Type B pancreatic cell (in vitro differentiated cells): ENCODE data around the gene CS. TPM values are rescaled to one million over a fixed set of nuclear protein-coding genes. Genes with fewer than 3 reads are reported as not detected.
"Not testable (repeated sequence)": the region's sequence is repeated elsewhere in the genome, so short reads cannot be mapped to it uniquely, and the experiment has no call there.

Experiments
- DNase-seq: peaks from one replicate; pipeline ENCODE4 v3.0.0; 2021; ENCODE audit warnings: mixed read lengths; ENCODE audit not compliant: unreplicated experiment; ENCODE audit errors: extremely low spot score
- H3K27ac Mint-ChIP-seq: 2 replicates; pipeline ENCODE4 v1.8.0; 2021; ENCODE audit warnings: mild to moderate bottlenecking, mixed read lengths
- H3K27me3 Mint-ChIP-seq: 2 replicates; pipeline ENCODE4 v1.8.0; 2021; ENCODE audit warnings: mixed read lengths
- H3K36me3 Mint-ChIP-seq: 2 replicates; pipeline ENCODE4 v1.8.0; 2021; ENCODE audit warnings: mixed read lengths
- H3K4me1 Mint-ChIP-seq: one replicate; pipeline ENCODE4 v1.8.0; 2021; ENCODE audit warnings: mixed read lengths; ENCODE audit not compliant: unreplicated experiment
- H3K4me3 Mint-ChIP-seq: 2 replicates; pipeline ENCODE4 v1.8.0; 2021; ENCODE audit warnings: mild to moderate bottlenecking, mixed read lengths
- H3K9me3 Mint-ChIP-seq: 2 replicates; pipeline ENCODE4 v1.8.0; 2021; ENCODE audit warnings: mixed read lengths
- total RNA-seq: library from RNA; stranded (reverse); gene quantifications from 2 replicates; pipeline ENCODE4 v1.2.1, GENCODE V29; 2021; ENCODE audit warnings: low replicate concordance
- TF ChIP-seq, protein P1 (sequence below): fragments of 200-600 bp; sonication (generic); conservative IDR thresholded peaks from 2 replicates; pipeline ENCODE4 v1.5.0; 2021; ENCODE audit warnings: antibody characterized with exemption, mild to moderate bottlenecking

Gene CS
- total RNA-seq, 1 donor from 2014 or later: 278 TPM

- DNase-seq: no peak
- no peak overlapping the region for H3K4me3 Mint-ChIP-seq
- H3K27ac Mint-ChIP-seq: no peak overlapping the region
- H3K27me3 Mint-ChIP-seq: no peaks in the 10 kb centered on the region
- H3K4me1 Mint-ChIP-seq: no peaks in the 10 kb centered on the region
- TF ChIP-seq, protein P1, sequence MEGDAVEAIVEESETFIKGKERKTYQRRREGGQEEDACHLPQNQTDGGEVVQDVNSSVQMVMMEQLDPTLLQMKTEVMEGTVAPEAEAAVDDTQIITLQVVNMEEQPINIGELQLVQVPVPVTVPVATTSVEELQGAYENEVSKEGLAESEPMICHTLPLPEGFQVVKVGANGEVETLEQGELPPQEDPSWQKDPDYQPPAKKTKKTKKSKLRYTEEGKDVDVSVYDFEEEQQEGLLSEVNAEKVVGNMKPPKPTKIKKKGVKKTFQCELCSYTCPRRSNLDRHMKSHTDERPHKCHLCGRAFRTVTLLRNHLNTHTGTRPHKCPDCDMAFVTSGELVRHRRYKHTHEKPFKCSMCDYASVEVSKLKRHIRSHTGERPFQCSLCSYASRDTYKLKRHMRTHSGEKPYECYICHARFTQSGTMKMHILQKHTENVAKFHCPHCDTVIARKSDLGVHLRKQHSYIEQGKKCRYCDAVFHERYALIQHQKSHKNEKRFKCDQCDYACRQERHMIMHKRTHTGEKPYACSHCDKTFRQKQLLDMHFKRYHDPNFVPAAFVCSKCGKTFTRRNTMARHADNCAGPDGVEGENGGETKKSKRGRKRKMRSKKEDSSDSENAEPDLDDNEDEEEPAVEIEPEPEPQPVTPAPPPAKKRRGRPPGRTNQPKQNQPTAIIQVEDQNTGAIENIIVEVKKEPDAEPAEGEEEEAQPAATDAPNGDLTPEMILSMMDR: no peak
- H3K36me3 Mint-ChIP-seq: peaks cover 26% of the 10 kb centered on the region
- H3K9me3 Mint-ChIP-seq: no peaks in the 10 kb centered on the region
Observed at GRCh38 chr12:56282030-56282429, 18.1 kb downstream of the CS start.

DNA sequence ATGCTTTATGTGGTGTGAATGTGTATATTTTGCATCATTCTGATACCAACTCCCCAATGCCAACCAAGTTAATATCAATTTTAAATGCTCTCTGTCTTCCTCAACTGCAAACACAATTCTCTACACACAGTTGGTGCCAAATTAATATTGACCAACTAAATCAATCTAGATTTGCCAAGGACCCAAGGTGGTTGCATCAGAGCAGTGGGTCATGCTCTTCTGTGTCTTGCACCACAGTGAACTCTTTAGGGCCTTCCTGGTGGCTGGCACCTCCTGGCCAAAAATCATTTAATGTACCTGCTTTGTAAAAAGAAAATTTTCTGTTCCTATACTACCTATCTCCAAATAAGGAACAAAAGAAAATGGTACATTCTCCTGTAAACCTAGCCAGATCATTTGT lies 19.3 kb downstream of the CS start:
- H3K9me3 Mint-ChIP-seq: no peaks in the 10 kb centered on the region
- peaks cover 29% of the 10 kb centered on the region for H3K36me3 Mint-ChIP-seq
- no peak for DNase-seq
- H3K27me3 Mint-ChIP-seq: no peaks in the 10 kb centered on the region
- no peaks in the 10 kb centered on the region for H3K4me1 Mint-ChIP-seq
- H3K27ac Mint-ChIP-seq: no peak overlapping the region
- H3K4me3 Mint-ChIP-seq: no peak overlapping the region
- TF ChIP-seq, protein P1: no peak

GRCh38 chr12:56278905-56279304 lies 21.2 kb downstream of the CS start:
- Mint-ChIP-seq H3K9me3 (no peaks in the 10 kb centered on the region), H3K27ac (no peak overlapping the region), H3K27me3 (no peaks in the 10 kb centered on the region), H3K36me3 (peaks cover 32% of the 10 kb centered on the region), H3K4me3 (no peak overlapping the region), H3K4me1 (no peaks in the 10 kb centered on the region)
- TF ChIP-seq, protein P1: no peak
- no peak for DNase-seq

DNA sequence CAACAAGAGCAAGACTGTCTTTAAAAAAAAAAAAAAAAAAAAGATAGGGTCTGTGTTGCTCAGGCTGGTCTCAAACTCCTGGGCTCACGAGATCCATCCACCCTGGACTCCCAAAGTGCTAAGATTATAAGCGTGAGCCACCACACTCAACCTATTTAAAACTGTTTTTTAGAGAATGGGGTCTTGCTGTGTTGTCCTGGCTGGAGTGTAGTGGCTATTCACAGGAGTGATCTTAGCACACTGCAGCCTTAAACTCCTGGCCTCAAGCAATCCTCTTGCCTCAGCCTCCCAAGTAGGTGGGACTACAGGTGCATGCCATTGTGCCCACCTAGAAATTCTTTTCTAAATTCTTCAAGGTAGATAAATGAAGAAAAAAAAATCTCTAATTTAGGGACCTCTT lies 25.8 kb downstream of the CS start:
- no peaks in the 10 kb centered on the region for H3K4me1 Mint-ChIP-seq
- TF ChIP-seq, protein P1: no peak
- peaks cover 31% of the 10 kb centered on the region for H3K36me3 Mint-ChIP-seq
- DNase-seq: no peak
- no peaks in the 10 kb centered on the region for H3K9me3 Mint-ChIP-seq
- H3K27me3 Mint-ChIP-seq: no peaks in the 10 kb centered on the region
- H3K27ac Mint-ChIP-seq: peak overlapping the region; percentile 12
- H3K4me3 Mint-ChIP-seq: no peak overlapping the region

DNA sequence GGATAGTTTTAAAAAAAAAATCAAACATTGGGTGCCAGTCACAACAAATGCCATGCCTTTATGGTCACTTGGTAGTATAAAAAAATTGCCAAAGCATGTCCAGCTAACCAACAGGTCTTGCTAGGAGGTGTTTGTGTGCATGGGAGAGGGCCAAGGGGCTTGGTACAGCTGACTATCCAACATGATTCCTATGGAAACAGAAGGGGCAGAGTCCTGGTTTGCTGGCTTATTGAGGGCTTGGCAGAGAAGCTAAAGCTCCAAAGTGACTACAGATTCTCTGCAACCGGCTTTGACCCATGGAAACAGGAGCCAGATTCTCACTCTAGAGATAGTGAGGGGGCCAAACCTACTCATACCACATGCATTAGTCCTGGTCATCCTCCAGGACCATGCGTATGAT lies 27.7 kb downstream of the CS start:
- H3K4me1 Mint-ChIP-seq, DNase-seq, H3K4me3 Mint-ChIP-seq, H3K27me3 Mint-ChIP-seq, H3K27ac Mint-ChIP-seq, H3K9me3 Mint-ChIP-seq: not testable (repeated sequence)
- peaks cover 28% of the 10 kb centered on the region for H3K36me3 Mint-ChIP-seq

DNA sequence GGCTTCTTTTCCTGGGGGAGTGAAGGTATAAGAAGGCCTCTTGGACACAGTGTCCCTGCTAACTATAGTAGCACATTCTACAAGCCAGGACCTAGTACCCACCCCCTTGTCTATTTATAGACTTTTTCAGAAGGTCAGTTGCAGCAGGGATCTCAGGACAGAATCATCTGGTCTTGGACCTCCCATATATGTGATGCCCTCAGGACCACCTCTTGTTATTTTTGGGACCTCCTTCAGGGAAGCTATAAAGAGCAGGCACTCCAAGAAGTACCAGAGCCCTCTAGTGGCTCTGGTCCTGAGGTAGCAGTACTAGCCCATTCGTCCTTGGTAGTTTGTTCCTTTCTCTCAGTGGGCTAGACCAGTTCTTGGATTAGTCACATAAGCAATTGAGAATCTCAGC lies 29.1 kb downstream of the CS start:
- Mint-ChIP-seq H3K4me1 (peaks cover 7% of the 10 kb centered on the region), H3K4me3 (no peak overlapping the region), H3K36me3 (peaks cover 25% of the 10 kb centered on the region), H3K27ac (peak overlapping the region; percentile 46), H3K9me3 (no peaks in the 10 kb centered on the region), H3K27me3 (no peaks in the 10 kb centered on the region)
- TF ChIP-seq, protein P1: peak; percentile 58
- DNase-seq: no peak
